IMR-90 (cell line): Measurements from ENCODE around the gene RCN2. TPM values are rescaled to one million over a fixed set of nuclear protein-coding genes. Genes with fewer than 3 reads are reported as not detected.

Experiments
- ATAC-seq: fragments of 200-7000 bp; cut with Tn5 transposase; 2 replicates; pipeline ENCODE4 v1.9.1; 2020; ENCODE audit warnings: low read depth, mild to moderate bottlenecking, moderate library complexity
- BruUV-seq: library from RNA; stranded (reverse); fragments of 400-500 nt; replicated peaks from 2 replicates; lab custom pipeline; 2021; lab: Mats Ljungman, UMichigan
- CTCF ChIA-PET: fragments of 300-600 bp; formaldehyde crosslinking; extraction: SDS; loops from one replicate; lab custom pipeline; 2021; ENCODE audit warnings: antibody characterized with exemption; lab: Yijun Ruan, JAX
- POLR2A ChIA-PET: fragments of 300-600 bp; sonication (Branson Sonifier 250); formaldehyde crosslinking; loops from one replicate; lab custom pipeline; 2022; ENCODE audit warnings: antibody characterized with exemption; ENCODE audit not compliant: unreplicated experiment; lab: Charles Lee
- DNase-seq: peaks from one replicate; pipeline ENCODE4 v3.0.0; 2013
- H2AFZ ChIP-seq: replicated peaks from 2 replicates; pipeline ENCODE3; 2013; ENCODE audit warnings: low read length, mild to moderate bottlenecking; ENCODE audit not compliant: poor library complexity
- H2AK5ac ChIP-seq: 2 replicates; pipeline ENCODE4 v1.6.1; 2013; ENCODE audit warnings: low read depth, low read length, inconsistent platforms
- H2AK9ac ChIP-seq: replicated peaks from 2 replicates; pipeline ENCODE3; 2013; ENCODE audit warnings: mild to moderate bottlenecking, low read depth, low read length, moderate library complexity; ENCODE audit not compliant: poor library complexity
- H2BK120ac ChIP-seq: 2 replicates; pipeline ENCODE4 v1.6.1; 2013; ENCODE audit warnings: low read depth, low read length, inconsistent platforms
- H2BK15ac ChIP-seq: 3 replicates; pipeline ENCODE4 v1.6.1; 2013; ENCODE audit warnings: low read depth, low read length, inconsistent platforms
- H2BK20ac ChIP-seq: 2 replicates; pipeline ENCODE4 v1.6.1; 2013; ENCODE audit warnings: low read depth, mild to moderate bottlenecking, inconsistent platforms, low read length, moderate library complexity
- H2BK5ac ChIP-seq: 2 replicates; pipeline ENCODE4 v1.6.1; 2013; ENCODE audit warnings: mild to moderate bottlenecking, low read depth, low read length, inconsistent platforms; ENCODE audit not compliant: poor library complexity, severe bottlenecking
- H3K14ac ChIP-seq: replicated peaks from 2 replicates; pipeline ENCODE4 v1.6.1; 2013; ENCODE audit warnings: low read depth, low read length, inconsistent platforms
- H3K18ac ChIP-seq: 2 replicates; pipeline ENCODE4 v1.6.1; 2013; ENCODE audit warnings: low read depth, low read length, control low read depth
- H3K23ac ChIP-seq: 2 replicates; pipeline ENCODE4 v1.6.1; 2013; ENCODE audit warnings: low read depth, low read length, inconsistent platforms
- H3K27ac ChIP-seq: 2 replicates; pipeline ENCODE4 v1.5.1; 2013; ENCODE audit warnings: mild to moderate bottlenecking, control low read depth, low read length; ENCODE audit not compliant: insufficient read depth
- H3K27me3 ChIP-seq: 2 replicates; pipeline ENCODE4 v1.6.1; 2013; ENCODE audit warnings: low read length; ENCODE audit not compliant: control insufficient read depth, insufficient read depth
- H3K36me3 ChIP-seq: 2 replicates; pipeline ENCODE4 v1.6.1; 2013; ENCODE audit warnings: low read length, mixed read lengths; ENCODE audit not compliant: control insufficient read depth, insufficient read depth
- H3K4ac ChIP-seq: 2 replicates; pipeline ENCODE4 v1.6.1; 2013; ENCODE audit warnings: low read depth, low read length, inconsistent platforms
- H3K4me1 ChIP-seq: 2 replicates; pipeline ENCODE4 v1.6.1; 2013; ENCODE audit warnings: low read length, mixed read lengths; ENCODE audit not compliant: control insufficient read depth, insufficient read depth
- H3K4me2 ChIP-seq: 2 replicates; pipeline ENCODE4 v1.6.1; 2013; ENCODE audit warnings: low read depth, mild to moderate bottlenecking, control low read depth, low read length, moderate library complexity
- H3K4me3 ChIP-seq: 2 replicates; pipeline ENCODE4 v1.5.1; 2013; ENCODE audit warnings: low read depth, mild to moderate bottlenecking, control low read depth, low read length, moderate library complexity; ENCODE audit not compliant: insufficient read depth
- H3K56ac ChIP-seq: 2 replicates; pipeline ENCODE4 v1.6.1; 2013; ENCODE audit warnings: low read length, inconsistent platforms; ENCODE audit not compliant: insufficient read depth; ENCODE audit errors: extremely low read depth
- H3K79me1 ChIP-seq, 2 experiments: 2 replicates each; pipeline ENCODE4 v1.6.1; 2013; ENCODE audit warnings: low read length in 2 of 2, inconsistent platforms in 1 of 2, low read depth in 1 of 2
- H3K9ac ChIP-seq: 2 replicates; pipeline ENCODE4 v1.6.1; 2013; ENCODE audit warnings: low read depth, low read length, control low read depth
- H3K9me1 ChIP-seq: 2 replicates; pipeline ENCODE4 v1.6.1; 2013; ENCODE audit warnings: low read length, inconsistent platforms; ENCODE audit not compliant: insufficient read depth
- H3K9me3 ChIP-seq: 2 replicates; pipeline ENCODE4 v1.6.1; 2013; ENCODE audit warnings: low read length; ENCODE audit not compliant: control insufficient read depth, insufficient read depth
- H4K20me1 ChIP-seq: 2 replicates; pipeline ENCODE4 v1.6.1; 2013; ENCODE audit warnings: low read length, inconsistent platforms; ENCODE audit not compliant: insufficient read depth
- H4K5ac ChIP-seq: 2 replicates; pipeline ENCODE4 v1.6.1; 2013; ENCODE audit warnings: mild to moderate bottlenecking, low read depth, low read length, control low read depth
- H4K8ac ChIP-seq, 2 experiments: 2 replicates each; pipeline ENCODE4 v1.6.1; 2013; ENCODE audit warnings: low read depth in 2 of 2, low read length in 2 of 2, control low read depth in 1 of 2, inconsistent platforms in 1 of 2
- H4K91ac ChIP-seq: 2 replicates; pipeline ENCODE4 v1.6.1; 2013; ENCODE audit warnings: low read depth, low read length, inconsistent platforms; ENCODE audit not compliant: insufficient read depth
- BHLHE40 ChIP-seq: fragments of 150-350 bp; IDR thresholded peaks from 2 replicates; pipeline ENCODE4 v1.6.1; 2016; ENCODE audit warnings: mild to moderate bottlenecking, low read depth, low read length
- CEBPB ChIP-seq: IDR thresholded peaks from 2 replicates; pipeline ENCODE4 v1.6.1; 2012; ENCODE audit warnings: low read depth, low read length, improper control_type of control experiment
- CHD1 ChIP-seq: IDR thresholded peaks from 2 replicates; pipeline ENCODE4 v1.6.1; 2012; ENCODE audit warnings: low read depth, low read length, improper control_type of control experiment
- CTCF ChIP-seq: conservative IDR thresholded peaks from 2 replicates; pipeline ENCODE4 v1.5.1; 2012; ENCODE audit warnings: mild to moderate bottlenecking, low read depth, low read length, improper control_type of control experiment
- FOS ChIP-seq: fragments of 150-350 bp; IDR thresholded peaks from 2 replicates; pipeline ENCODE4 v1.6.1; 2016; ENCODE audit warnings: low read depth, low read length
- MAFK ChIP-seq: IDR thresholded peaks from 2 replicates; pipeline ENCODE4 v1.6.1; 2012; ENCODE audit warnings: low read depth, low read length, improper control_type of control experiment
- MAZ ChIP-seq: IDR thresholded peaks from 2 replicates; pipeline ENCODE4 v1.6.1; 2012; ENCODE audit warnings: low read depth, mild to moderate bottlenecking, low read length, improper control_type of control experiment, moderate library complexity, borderline replicate concordance
- MXI1 ChIP-seq: IDR thresholded peaks from 2 replicates; pipeline ENCODE4 v1.6.1; 2012; ENCODE audit warnings: low read depth, mild to moderate bottlenecking, low read length, moderate library complexity, borderline replicate concordance
- NFE2L2 ChIP-seq: fragments of 150-350 bp; IDR thresholded peaks from 2 replicates; pipeline ENCODE4 v1.6.1; 2016; ENCODE audit warnings: low read depth, mild to moderate bottlenecking, low read length
- POLR2A ChIP-seq: IDR thresholded peaks from 2 replicates; pipeline ENCODE4 v1.6.1; 2012; ENCODE audit warnings: mild to moderate bottlenecking, low read depth, low read length
- RAD21 ChIP-seq: IDR thresholded peaks from 2 replicates; pipeline ENCODE4 v1.6.1; 2012; ENCODE audit warnings: low read length, improper control_type of control experiment
- RCOR1 ChIP-seq: IDR thresholded peaks from 2 replicates; pipeline ENCODE4 v1.6.1; 2012; ENCODE audit warnings: mild to moderate bottlenecking, low read length, improper control_type of control experiment; ENCODE audit not compliant: insufficient replicate concordance
- RFX5 ChIP-seq: IDR thresholded peaks from 2 replicates; pipeline ENCODE4 v1.8.0; 2012; ENCODE audit warnings: low read depth, mild to moderate bottlenecking, low read length, moderate library complexity
- SMC3 ChIP-seq: fragments of 150-350 bp; IDR thresholded peaks from 2 replicates; pipeline ENCODE4 v1.6.1; 2016; ENCODE audit warnings: low read depth, mild to moderate bottlenecking, antibody characterized with exemption, low read length, moderate library complexity
- USF2 ChIP-seq: fragments of 150-350 bp; IDR thresholded peaks from 2 replicates; pipeline ENCODE4 v1.6.1; 2017; ENCODE audit warnings: mild to moderate bottlenecking, antibody characterized with exemption, low read length, low read depth
- WGBS, 2 experiments: methylation state at CpG; one replicate each; pipeline versions ENCODE4 v1.1.5 to v1.1.7; 2013; ENCODE audit warnings: missing lambda C conversion rate in 2 of 2; ENCODE audit not compliant: insufficient read length in 1 of 2; ENCODE audit errors: extremely low coverage in 2 of 2; 5-methylcytosine and 5-hydroxymethylcytosine counted together
- dilution Hi-C: fragments of 300-500 bp; cut with HindIII; formaldehyde crosslinking; loops from one replicate; pipeline ENCODE4 v1.14.3; 2018; ENCODE audit warnings: low sequenced_read_pairs; ENCODE audit not compliant: unreplicated experiment
- in situ Hi-C: fragments of 300-500 bp; cut with MboI; formaldehyde crosslinking; loops from 3 replicates; pipeline ENCODE4 v1.14.3; 2019; ENCODE audit warnings: low sequenced_read_pairs, inconsistent platforms, mixed read lengths
- intact Hi-C: fragments of 100-400 bp; cut with micrococcal nuclease; formaldehyde crosslinking; loops from 2 replicates; pipeline ENCODE4 v1.10.0; 2022
- polyA plus RNA-seq, 3 experiments: library from polyadenylated mRNA; depleted of rRNA; stranded (reverse); fragments of >200 nt; gene quantifications; 2 replicates each; pipeline ENCODE4 v1.2.3, GENCODE V29; 2012; ENCODE audit warnings: low replicate concordance in 1 of 3
- total RNA-seq: library from RNA; depleted of rRNA; stranded (reverse); fragments of >200 nt; gene quantifications from 2 replicates; pipeline ENCODE4 v1.2.3, GENCODE V29; 2012
- TF ChIP-seq, protein P1 (sequence below): fragments of 150-350 bp; IDR thresholded peaks from 2 replicates; pipeline ENCODE4 v1.6.1; 2016; ENCODE audit warnings: low read depth, mild to moderate bottlenecking, low read length, moderate library complexity, borderline replicate concordance

The RCN2 gene
- total and polyA plus RNA-seq, 2 of the 4 experiments (the other 2 are of a cell fraction), result 12.0 to 56.5 TPM

- Histone ChIP-seq H3K9me1 (no peaks in the 10 kb centered on the region), H3K9me3 (no peaks in the 10 kb centered on the region), H2AK9ac (no peak overlapping the region), H3K4me3 (no peak overlapping the region), H3K27me3 (no peaks in the 10 kb centered on the region; the same call in 1 of the 2 replicates), H3K4me2 (no peak overlapping the region), H3K56ac (no peak overlapping the region), H3K23ac (no peak overlapping the region), H2BK5ac (no peak overlapping the region), H2BK120ac (no peak overlapping the region), H4K5ac (no peak overlapping the region), H3K18ac (no peak overlapping the region), H3K9ac (no peak overlapping the region), H3K79me1 (peaks cover 7 to 14% of the 10 kb centered on the region in 2 experiments; a peak in 3 of 4 replicates), H3K4ac (no peak overlapping the region), H4K8ac (no peak overlapping the region), H2BK20ac (no peak overlapping the region), H3K36me3 (no peaks in the 10 kb centered on the region), H2BK15ac (no peak overlapping the region), H2AK5ac (no peak overlapping the region), H3K27ac (no peak overlapping the region), H3K14ac (no peak overlapping the region), H4K20me1 (no peaks in the 10 kb centered on the region), H4K91ac (no peak overlapping the region), H2AFZ (no peak overlapping the region), H3K4me1 (no peaks in the 10 kb centered on the region)
- DNase-seq (no peak), ATAC-seq (no peak)
- dilution Hi-C loops, result no loop called here
- POLR2A ChIA-PET, result no interaction called here
- CTCF ChIA-PET, result no interaction called here
- no TSS peak for BruUV-seq
- TF ChIP-seq NFE2L2 (no peak), MAFK (no peak), CEBPB (no peak), RAD21 (no peak), CHD1 (no peak), MAZ (no peak), POLR2A (no peak), SMC3 (no peak), FOS (no peak), USF2 (no peak), RFX5 (no peak), MXI1 (no peak), CTCF (no peak), BHLHE40 (no peak), RCOR1 (no peak)
- TF ChIP-seq, protein P1, sequence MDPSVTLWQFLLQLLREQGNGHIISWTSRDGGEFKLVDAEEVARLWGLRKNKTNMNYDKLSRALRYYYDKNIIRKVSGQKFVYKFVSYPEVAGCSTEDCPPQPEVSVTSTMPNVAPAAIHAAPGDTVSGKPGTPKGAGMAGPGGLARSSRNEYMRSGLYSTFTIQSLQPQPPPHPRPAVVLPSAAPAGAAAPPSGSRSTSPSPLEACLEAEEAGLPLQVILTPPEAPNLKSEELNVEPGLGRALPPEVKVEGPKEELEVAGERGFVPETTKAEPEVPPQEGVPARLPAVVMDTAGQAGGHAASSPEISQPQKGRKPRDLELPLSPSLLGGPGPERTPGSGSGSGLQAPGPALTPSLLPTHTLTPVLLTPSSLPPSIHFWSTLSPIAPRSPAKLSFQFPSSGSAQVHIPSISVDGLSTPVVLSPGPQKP, result no peak
- intact Hi-C loops, result no loop called here
- in situ Hi-C loops, result no loop called here
- WGBS, 2 experiments, result 67% methylated on average over 1 of the region's 3 CpGs; no CpG with 5 or more reads in 1 of the 2 experiments
These were observed 3.3 kb upstream of the RCN2 start for GRCh38 chr15:76928201-76928600.
